Activated CD4-positive, alpha-beta T cell treated with anti-CD3 and anti-CD28 coated beads for 1 hour (primary cell): Measurements from ENCODE around the gene SCIN.
"Not testable (repeated sequence)": the region's sequence is repeated elsewhere in the genome, so short reads cannot be mapped to it uniquely, and the experiment has no call there.

Experiments
- DNase-seq: peaks from one replicate; pipeline ENCODE4 v3.0.0-alpha.2; 2020

The SCIN gene

GRCh38 chr7:12570534-12571461 lies at the start of gene SCIN:
SCIN (plus strand) TSS chr7:12570720; CDS start chr7:12570787, 67 bp downstream.
- no peak for DNase-seq

GRCh38 chr7:12524794-12525386 lies 45.6 kb upstream of the SCIN start:
- no peak for DNase-seq

GRCh38 chr7:12526693-12527092 lies 43.8 kb upstream of the SCIN start:
- DNase-seq: not testable (repeated sequence)

- not testable (repeated sequence) for DNase-seq
Observed at GRCh38 chr7:12527670-12528069, 42.9 kb upstream of the SCIN start.

- no peak for DNase-seq
Observed at GRCh38 chr7:12529971-12530710, 40.4 kb upstream of the SCIN start.

- DNase-seq: no peak
Observed at GRCh38 chr7:12531784-12532183, 38.7 kb upstream of the SCIN start.

- DNase-seq: no peak
Observed at GRCh38 chr7:12534046-12534445, 36.5 kb upstream of the SCIN start.

GRCh38 chr7:12539681-12540080 lies 30.8 kb upstream of the SCIN start:
- DNase-seq: no peak

GRCh38 chr7:12540850-12541249 lies 29.7 kb upstream of the SCIN start:
- no peak for DNase-seq

- DNase-seq: no peak
Observed at GRCh38 chr7:12543586-12543985, 26.9 kb upstream of the SCIN start.

- no peak for DNase-seq
Observed at GRCh38 chr7:12549106-12549505, 21.4 kb upstream of the SCIN start.

- DNase-seq: no peak
Observed at GRCh38 chr7:12550956-12551355, 19.6 kb upstream of the SCIN start.

GRCh38 chr7:12552876-12553275 lies 17.6 kb upstream of the SCIN start:
- no peak for DNase-seq

- DNase-seq: no peak
Observed at GRCh38 chr7:12553416-12553815, 17.1 kb upstream of the SCIN start.

GRCh38 chr7:12554351-12554750 lies 16.2 kb upstream of the SCIN start:
- DNase-seq: no peak

GRCh38 chr7:12554872-12555271 lies 15.6 kb upstream of the SCIN start:
- no peak for DNase-seq

- not testable (repeated sequence) for DNase-seq
Observed at GRCh38 chr7:12555695-12556094, 14.8 kb upstream of the SCIN start.

GRCh38 chr7:12556139-12556792 lies 14.3 kb upstream of the SCIN start:
- DNase-seq: not testable (repeated sequence)

- no peak for DNase-seq
Observed at GRCh38 chr7:12557282-12557681, 13.2 kb upstream of the SCIN start.

- no peak for DNase-seq
Observed at GRCh38 chr7:12564996-12565764, 5.3 kb upstream of the SCIN start.

GRCh38 chr7:12565873-12566272 lies 4.6 kb upstream of the SCIN start:
- no peak for DNase-seq

- DNase-seq: no peak
Observed at GRCh38 chr7:12567015-12567414, 3.5 kb upstream of the SCIN start.
